Uterus (tissue), 4 donors: ENCODE data around the gene KLHL21. TPM values are rescaled to one million over a fixed set of nuclear protein-coding genes. Genes with fewer than 3 reads are reported as not detected.

Source experiments
- DNase-seq, 2 donors: peaks; one replicate each; pipeline ENCODE4 v3.0.0-alpha.2; 2019 to 2020
- H3K27ac ChIP-seq, 2 donors: fragments of 200-600 bp; sonication (generic); 1 replicate in 1 of 2; 2 replicates in 1 of 2; pipeline ENCODE4 v1.5.1; 2016 to 2018
- H3K27me3 ChIP-seq, 2 donors: fragments of 200-600 bp; sonication (generic); one replicate each; pipeline ENCODE4 v1.5.1; 2018 to 2019; ENCODE audit warnings: control low read depth in 1 of 2
- H3K36me3 ChIP-seq, 2 donors: fragments of 200-600 bp; sonication (generic); one replicate each; pipeline ENCODE4 v1.5.1; 2019; ENCODE audit warnings: control low read depth in 1 of 2
- H3K4me1 ChIP-seq, 2 donors: fragments of 200-600 bp; sonication (generic); one replicate each; pipeline ENCODE4 v1.5.1; 2018 to 2019; ENCODE audit warnings: control low read depth in 1 of 2
- H3K4me3 ChIP-seq, 2 donors: fragments of 200-600 bp; sonication (generic); 1 replicate in 1 of 2; 2 replicates in 1 of 2; pipeline ENCODE4 v1.5.1; 2018 to 2019; ENCODE audit warnings: mild to moderate bottlenecking in 1 of 2
- H3K9me3 ChIP-seq, 2 donors: fragments of 200-600 bp; sonication (generic); one replicate each; pipeline ENCODE4 v1.5.1; 2019; ENCODE audit warnings: control low read depth in 1 of 2
- POLR2A ChIP-seq, 2 donors: fragments of 450-650 bp; IDR thresholded peaks; one replicate each; pipeline ENCODE4 v1.6.1; 2016; ENCODE audit warnings: antibody characterized with exemption in 2 of 2, mild to moderate bottlenecking in 1 of 2, moderate library complexity in 1 of 2
- intact Hi-C: fragments of 100-400 bp; cut with DNase I; formaldehyde crosslinking; loops from one replicate; pipeline ENCODE4 v1.15.1; 2023; ENCODE audit warnings: low total_unique reads
- total RNA-seq, 4 donors: library from RNA; depleted of rRNA in 3 of 4; stranded (reverse); fragments of >200 nt in 3 of 4; gene quantifications; one replicate each; pipeline versions ENCODE4 v1.1.0 to v1.2.4, GENCODE V29; 2014 to 2023
- TF ChIP-seq, protein P1 (sequence below), 4 experiments: fragments of 200-600 bp in 2 of 4; fragments of 450-650 bp in 2 of 4; sonication (generic) in 2 of 4; IDR thresholded peaks; one replicate each; pipeline ENCODE4 v1.5.1; 2016 to 2019; ENCODE audit warnings: antibody characterized with exemption in 4 of 4, mild to moderate bottlenecking in 2 of 4, moderate library complexity in 1 of 4
- donor health status: DM: yes; HTN: yes; CAD: no.

KLHL21 gene
- total RNA-seq, 4 donors from 2014 or later: 17.4 to 31.1 (median 20.6) TPM

DNA sequence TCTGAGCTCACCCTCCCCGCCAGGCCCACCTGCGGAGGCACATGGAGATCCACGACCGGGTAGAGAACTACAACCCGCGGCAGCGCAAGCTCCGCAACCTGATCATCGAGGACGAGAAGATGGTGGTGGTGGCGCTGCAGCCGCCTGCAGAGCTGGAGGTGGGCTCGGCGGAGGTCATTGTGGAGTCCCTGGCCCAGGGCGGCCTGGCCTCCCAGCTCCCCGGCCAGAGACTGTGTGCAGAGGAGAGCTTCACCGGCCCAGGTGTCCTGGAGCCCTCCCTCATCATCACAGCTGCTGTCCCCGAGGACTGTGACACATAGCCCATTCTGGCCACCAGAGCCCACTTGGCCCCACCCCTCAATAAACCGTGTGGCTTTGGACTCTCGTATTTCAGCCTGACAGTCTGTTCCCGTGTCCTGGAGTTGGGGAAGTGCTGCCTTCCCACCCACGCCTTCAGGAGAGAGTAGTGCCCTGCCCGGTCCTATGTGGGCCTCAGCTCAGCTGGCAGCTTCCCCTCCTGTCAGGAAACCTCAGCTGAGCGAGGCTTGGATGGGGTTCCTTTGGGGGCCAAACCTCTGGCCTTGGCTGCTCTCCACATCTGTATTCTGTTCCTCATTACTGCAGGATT lies 13.7 kb downstream of the KLHL21 start:
- H3K27ac ChIP-seq: no peak overlapping the region
- no peaks in the 10 kb centered on the region for H3K9me3 ChIP-seq
- TF ChIP-seq, protein P1, sequence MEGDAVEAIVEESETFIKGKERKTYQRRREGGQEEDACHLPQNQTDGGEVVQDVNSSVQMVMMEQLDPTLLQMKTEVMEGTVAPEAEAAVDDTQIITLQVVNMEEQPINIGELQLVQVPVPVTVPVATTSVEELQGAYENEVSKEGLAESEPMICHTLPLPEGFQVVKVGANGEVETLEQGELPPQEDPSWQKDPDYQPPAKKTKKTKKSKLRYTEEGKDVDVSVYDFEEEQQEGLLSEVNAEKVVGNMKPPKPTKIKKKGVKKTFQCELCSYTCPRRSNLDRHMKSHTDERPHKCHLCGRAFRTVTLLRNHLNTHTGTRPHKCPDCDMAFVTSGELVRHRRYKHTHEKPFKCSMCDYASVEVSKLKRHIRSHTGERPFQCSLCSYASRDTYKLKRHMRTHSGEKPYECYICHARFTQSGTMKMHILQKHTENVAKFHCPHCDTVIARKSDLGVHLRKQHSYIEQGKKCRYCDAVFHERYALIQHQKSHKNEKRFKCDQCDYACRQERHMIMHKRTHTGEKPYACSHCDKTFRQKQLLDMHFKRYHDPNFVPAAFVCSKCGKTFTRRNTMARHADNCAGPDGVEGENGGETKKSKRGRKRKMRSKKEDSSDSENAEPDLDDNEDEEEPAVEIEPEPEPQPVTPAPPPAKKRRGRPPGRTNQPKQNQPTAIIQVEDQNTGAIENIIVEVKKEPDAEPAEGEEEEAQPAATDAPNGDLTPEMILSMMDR (IDR thresholded peaks at IDR 0.05): no peak
- DNase-seq: no peak
- H3K4me1 ChIP-seq: no peaks in the 10 kb centered on the region
- intact Hi-C loops: no loop called here
- no peaks in the 10 kb centered on the region for H3K36me3 ChIP-seq
- no peaks in the 10 kb centered on the region for H3K27me3 ChIP-seq
- no peak overlapping the region for H3K4me3 ChIP-seq

DNA sequence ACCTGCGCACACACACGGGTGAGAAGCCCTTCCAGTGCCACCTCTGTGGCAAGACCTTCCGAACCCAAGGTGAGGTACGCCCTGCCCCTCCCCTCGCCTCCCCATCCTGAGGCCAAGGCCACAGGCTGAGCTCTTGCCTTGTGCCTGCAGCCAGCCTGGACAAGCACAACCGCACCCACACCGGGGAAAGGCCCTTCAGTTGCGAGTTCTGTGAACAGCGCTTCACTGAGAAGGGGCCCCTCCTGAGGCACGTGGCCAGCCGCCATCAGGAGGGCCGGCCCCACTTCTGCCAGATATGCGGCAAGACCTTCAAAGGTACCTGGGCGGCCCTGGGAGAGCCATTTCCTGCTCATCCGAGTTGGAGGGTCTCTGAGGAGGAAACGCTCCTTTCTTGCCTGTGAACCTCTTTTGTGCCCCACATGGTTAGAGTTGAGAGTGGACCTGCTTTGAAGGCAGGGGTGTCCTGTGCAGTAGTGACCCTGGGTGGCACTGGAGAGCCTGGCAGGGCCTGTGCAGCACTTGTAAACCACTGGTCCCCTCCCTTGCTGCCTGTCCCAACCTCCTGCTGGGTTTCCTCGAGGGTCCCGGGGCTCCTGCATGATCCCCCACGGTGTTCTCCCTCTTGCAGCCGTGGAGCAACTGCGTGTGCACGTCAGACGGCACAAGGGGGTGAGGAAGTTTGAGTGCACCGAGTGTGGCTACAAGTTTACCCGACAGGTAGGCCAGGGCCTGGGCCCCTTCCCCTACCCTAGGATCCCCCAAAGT lies 14.4 kb downstream of the KLHL21 start:
- H3K36me3 ChIP-seq: no peaks in the 10 kb centered on the region
- DNase-seq: no peak
- H3K9me3 ChIP-seq: no peaks in the 10 kb centered on the region
- H3K27ac ChIP-seq: no peak overlapping the region
- no peak overlapping the region for H3K4me3 ChIP-seq
- H3K27me3 ChIP-seq: no peaks in the 10 kb centered on the region
- TF ChIP-seq, protein P1 (IDR thresholded peaks at IDR 0.05): no peak
- no peak for TF ChIP-seq POLR2A (IDR thresholded peaks at IDR 0.05)
- intact Hi-C loops: no loop called here
- no peaks in the 10 kb centered on the region for H3K4me1 ChIP-seq

DNA sequence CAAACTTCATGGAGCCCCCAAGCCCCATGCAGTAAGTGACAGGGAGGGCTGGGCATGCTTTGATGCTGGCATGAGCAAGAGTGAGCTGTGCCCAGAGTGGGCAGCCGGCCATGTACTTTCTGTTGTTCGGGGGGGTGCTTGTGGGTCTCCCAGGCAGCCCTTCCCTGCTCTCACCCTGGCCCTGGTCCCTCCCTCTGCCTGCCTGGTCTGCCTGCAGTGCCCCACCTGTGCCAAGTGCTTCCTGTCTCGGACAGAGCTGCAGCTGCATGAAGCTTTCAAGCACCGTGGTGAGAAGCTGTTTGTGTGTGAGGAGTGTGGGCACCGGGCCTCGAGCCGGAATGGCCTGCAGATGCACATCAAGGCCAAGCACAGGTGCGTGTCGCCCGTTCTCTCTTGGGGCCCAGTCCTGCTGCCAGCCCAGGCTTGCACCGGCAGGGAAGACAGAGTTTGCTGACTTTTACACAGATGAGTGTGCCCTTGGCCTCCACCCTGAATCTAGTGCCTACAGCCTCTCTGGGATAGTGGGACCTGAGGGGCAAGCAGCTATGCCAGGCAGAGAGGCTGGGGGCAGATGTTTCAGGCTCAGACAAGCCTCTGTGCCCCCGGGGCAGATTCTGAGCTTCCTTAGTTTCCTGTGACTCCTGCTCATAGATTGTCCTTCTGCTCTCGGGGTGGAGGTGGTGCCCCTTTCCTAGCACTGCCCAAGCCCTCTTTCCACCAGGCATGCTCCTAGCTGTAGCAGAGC lies 15.2 kb downstream of the KLHL21 start:
- no peaks in the 10 kb centered on the region for H3K9me3 ChIP-seq
- TF ChIP-seq, protein P1 (IDR thresholded peaks at IDR 0.05): no peak
- TF ChIP-seq POLR2A (IDR thresholded peaks at IDR 0.05): no peak
- intact Hi-C loops: no loop called here
- H3K27me3 ChIP-seq: no peaks in the 10 kb centered on the region
- no peak overlapping the region for H3K27ac ChIP-seq
- no peaks in the 10 kb centered on the region for H3K36me3 ChIP-seq
- H3K4me1 ChIP-seq: no peaks in the 10 kb centered on the region
- no peak overlapping the region for H3K4me3 ChIP-seq
- DNase-seq: no peak

DNA sequence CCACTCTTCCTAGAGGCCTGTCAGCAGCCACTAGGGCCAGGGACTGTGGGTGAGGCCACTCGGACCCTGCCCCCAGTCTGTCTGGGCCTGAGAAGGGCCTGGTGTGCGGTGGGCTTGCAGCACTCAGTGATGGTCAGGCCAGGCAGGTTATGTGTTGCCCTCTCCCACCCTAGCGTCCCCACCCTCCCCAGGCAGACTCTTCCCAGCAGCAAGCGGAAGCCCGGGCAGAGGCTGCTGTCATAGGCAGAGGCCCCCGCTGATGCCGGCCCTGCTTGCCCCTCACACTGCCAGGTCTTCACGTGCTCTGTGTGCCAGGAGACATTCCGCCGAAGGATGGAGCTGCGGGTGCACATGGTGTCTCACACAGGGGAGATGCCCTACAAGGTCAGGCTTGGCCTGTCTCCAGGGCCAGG lies 16.3 kb downstream of the KLHL21 start:
- no peak for DNase-seq
- Histone ChIP-seq H3K4me3 (no peak overlapping the region), H3K27ac (no peak overlapping the region), H3K36me3 (no peaks in the 10 kb centered on the region), H3K4me1 (no peaks in the 10 kb centered on the region), H3K9me3 (no peaks in the 10 kb centered on the region), H3K27me3 (no peaks in the 10 kb centered on the region)
- TF ChIP-seq, protein P1 (IDR thresholded peaks at IDR 0.05): no peak
- TF ChIP-seq POLR2A (IDR thresholded peaks at IDR 0.05): no peak
- intact Hi-C loops: no loop called here

DNA sequence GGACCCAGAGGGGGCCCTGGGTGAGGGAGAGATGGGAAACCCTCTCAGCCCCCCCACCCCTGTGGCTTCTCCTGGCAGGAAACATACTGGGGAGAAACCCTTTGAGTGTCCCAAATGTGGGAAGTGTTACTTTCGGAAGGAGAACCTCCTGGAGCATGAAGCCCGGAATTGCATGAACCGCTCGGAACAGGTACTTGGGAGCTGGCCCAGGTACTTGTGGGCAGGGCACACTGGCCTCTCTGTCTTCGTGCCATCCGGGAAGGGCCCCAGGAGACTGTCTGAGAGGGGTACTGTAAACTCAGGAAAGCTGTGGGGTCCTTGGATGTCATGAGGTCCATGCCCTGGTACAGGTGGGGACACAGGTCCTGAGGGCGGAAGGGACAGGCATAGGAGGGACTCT lies 16.8 kb downstream of the KLHL21 start:
- intact Hi-C loops: no loop called here
- H3K27ac ChIP-seq: no peak overlapping the region

More for the DNA sequence above, 16.8 kb downstream of the KLHL21 start:
- Histone ChIP-seq H3K4me3 (no peak overlapping the region), H3K4me1 (peaks cover 0 to 4% of the 10 kb centered on the region in 2 donors), H3K27me3 (no peaks in the 10 kb centered on the region), H3K36me3 (no peaks in the 10 kb centered on the region), H3K9me3 (no peaks in the 10 kb centered on the region)
- DNase-seq: no peak
- TF ChIP-seq POLR2A (IDR thresholded peaks at IDR 0.05): no peak
- TF ChIP-seq, protein P1 (IDR thresholded peaks at IDR 0.05): no peak
